NCI-H187 treated with DMSO at 0.1 percent for 48 hours (cell line): Measurements from ENCODE around the gene ASB16.
"Not testable (repeated sequence)": the region's sequence is repeated elsewhere in the genome, so short reads cannot be mapped to it uniquely, and the experiment has no call there.

Source experiments
- DNase-seq: peaks from one replicate; lab custom pipeline; 2025; lab: John Stamatoyannopoulos, UW

ASB16 gene

DNA sequence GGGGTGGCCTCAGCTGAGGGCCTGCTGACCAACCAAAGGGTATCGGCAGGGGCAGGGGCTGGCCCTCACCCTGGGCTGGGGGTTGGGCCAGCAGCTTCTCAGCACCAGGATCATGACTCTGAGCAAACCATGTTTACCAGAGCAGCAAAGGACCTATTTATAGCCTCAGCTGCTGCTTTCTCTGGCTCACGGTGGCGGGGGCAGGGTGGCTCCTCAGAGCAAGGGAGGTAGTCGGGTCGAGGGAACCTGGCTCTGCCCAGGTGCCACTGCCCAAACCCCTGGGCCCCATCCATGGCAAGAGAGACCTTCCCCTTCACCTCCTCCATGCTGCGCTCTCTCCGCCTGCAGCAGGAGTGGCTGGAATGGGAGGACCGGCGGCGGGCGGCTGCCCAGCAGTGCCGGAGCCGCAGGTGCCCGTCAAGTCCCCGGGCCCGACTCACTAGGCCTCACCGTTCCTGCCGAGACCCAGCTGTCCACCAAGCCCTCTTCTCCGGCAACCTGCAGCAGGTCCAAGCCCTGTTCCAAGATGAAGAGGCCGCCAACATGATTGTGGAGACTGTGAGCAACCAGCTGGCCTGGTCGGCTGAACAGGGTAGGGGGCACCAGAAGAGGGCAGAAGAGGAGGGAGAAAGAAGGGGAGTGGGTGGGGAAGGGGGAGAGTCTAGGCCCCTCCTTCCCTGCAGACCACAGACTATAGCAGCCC is at the start of gene ASB16:
ASB16 (plus strand) TSS at position 206 of the 703 bp plus-strand sequence; CDS start at position 292, 86 bp downstream.
- DNase-seq: no peak

DNA sequence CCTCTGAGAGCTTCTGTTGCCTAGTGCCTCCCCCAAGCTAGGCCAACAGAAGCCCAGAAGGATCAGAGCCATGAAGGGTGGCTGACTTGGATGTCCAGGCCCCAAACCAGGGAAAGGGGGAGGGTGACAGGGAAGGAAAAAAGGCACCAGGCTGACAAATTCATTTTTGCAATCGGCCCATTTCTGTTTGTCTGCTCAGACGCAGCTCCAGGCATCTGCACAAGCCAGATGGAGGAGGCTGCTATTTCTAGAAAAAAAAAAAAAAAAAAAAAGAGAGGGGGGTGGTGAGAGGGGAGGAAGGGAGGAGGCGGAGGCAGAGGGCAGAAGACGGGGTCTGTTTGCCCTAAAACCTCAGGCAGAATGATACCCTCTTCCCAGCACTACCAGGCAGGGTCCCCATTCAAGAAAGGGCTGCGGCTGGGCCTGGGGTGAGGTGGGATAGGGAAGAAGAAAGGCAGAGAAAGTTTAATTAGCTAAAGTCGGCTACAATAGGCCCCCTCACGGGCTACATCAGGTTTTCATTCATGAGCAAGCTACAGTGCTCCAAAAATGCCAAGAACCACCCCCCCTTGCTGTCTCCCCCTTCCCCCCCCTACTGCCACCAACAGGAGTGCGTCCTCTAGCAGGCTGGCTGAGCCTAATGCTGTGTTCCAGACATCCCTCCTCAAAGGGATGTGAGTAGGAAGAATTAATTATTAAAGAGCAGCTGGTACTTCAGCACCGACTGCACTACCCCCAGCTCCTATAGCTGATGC is 49.5 kb upstream of the ASB16 start:
- no peak for DNase-seq

- no peak for DNase-seq
Observed at GRCh38 chr17:44121997-44122815, 48.3 kb upstream of the ASB16 start.

DNA sequence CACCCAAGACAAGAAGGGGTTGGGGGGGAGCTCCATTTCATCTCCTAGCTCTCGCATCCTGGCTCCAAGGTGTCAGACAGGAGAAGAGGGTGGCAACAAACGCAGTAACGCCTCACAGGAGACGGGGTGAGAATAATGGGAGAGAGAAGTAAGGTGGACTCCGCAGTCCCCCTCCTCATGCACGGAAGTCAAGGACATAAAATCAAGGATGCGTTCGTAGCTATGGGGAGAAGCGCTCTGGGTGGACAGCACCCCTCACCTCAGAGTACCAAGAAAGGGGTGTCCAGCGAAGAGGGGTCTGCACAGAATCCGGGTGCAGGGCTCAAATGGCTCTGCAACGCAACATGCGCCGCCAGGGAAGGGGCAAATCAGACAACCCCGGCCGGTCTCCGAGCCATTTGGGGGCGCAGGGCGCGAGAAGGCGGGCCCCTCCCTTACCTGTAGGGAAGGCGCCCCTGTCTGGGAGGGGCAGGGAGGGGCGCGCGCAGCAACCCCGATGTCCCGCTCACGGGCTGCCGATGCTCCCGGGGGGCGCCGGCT is 47.6 kb upstream of the ASB16 start:
- DNase-seq: no peak

DNA sequence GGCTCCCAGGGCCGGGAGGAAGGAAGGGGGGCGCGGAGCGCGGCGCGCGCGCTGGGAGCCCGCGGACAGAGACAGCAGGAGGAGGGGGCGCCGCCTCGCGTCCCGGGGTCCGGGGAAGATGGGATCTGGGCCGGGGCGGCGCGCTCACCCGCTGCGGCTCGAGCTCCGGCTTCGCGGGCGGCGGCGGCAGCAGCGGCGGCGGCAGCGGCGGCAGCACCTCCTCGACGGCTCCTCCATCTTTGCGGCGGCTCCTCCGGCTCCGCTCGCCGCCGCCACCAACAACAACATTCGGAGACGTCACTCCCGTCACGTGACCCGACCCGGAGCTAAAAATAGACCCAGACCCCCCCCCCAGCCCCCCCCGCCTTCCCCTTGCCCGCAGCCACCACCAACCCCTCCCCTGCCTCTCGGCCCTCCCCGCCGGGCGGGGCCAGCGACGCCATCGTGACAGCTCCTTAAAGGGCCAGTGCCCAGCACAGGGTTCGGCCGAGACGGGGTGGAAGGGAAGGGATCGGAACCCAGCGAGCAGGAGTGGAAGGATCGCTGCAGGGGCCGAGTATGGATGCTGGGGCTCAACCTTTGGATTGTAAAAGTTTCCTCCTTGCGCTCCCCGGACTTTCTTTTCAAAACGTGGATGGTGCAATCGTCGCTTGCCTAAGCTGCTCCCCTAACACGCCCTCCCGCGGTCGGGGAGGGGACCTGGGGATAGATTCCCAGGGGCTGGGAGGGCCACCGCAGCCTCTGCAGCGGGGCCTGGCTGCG is 47.0 kb upstream of the ASB16 start, which contains the start of gene HDAC5:
HDAC5 (minus strand) TSS at position 286 of the 762 bp plus-strand sequence. CDS start 6,126 bp downstream, outside the sequence.
- peak; percentile 60 for DNase-seq

DNA sequence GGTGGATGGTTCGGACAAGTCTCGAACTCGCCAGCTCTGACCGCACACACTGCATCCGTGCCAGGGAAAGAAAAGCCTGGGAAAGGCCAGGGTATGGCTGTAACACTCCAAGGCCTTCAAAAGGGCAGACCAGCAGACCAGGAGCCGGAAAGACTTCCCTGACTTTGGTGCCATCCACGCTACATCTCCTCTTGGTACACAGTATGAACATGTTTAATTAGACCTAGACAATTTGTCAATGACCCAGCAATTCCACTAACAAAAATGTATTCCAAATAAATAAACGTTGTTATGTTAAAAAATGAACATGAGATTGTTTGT is 46.4 kb upstream of the ASB16 start:
- DNase-seq: no peak

DNA sequence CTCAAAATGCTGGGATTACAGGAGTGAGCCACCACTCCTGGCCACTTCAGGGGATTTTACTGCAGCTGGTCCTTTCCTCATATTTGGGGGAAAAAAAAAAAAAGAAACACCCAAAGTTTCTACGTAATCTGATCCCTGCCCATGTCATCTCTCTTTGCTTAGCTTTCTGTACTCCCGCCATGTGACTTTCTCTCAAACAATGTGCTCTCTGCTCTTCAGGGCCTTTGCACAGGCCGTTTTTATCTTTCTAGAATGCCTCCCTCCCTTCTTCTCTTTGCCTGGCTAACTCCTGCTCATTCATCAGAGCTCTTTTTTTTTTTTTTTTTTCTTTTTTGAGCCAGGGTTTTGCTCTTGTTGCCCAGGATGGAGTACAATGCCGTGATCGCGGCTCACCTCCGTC is 42.1 kb upstream of the ASB16 start:
- DNase-seq: no peak

- no peak for DNase-seq
Observed at GRCh38 chr17:44130693-44131349, 39.7 kb upstream of the ASB16 start.

DNA sequence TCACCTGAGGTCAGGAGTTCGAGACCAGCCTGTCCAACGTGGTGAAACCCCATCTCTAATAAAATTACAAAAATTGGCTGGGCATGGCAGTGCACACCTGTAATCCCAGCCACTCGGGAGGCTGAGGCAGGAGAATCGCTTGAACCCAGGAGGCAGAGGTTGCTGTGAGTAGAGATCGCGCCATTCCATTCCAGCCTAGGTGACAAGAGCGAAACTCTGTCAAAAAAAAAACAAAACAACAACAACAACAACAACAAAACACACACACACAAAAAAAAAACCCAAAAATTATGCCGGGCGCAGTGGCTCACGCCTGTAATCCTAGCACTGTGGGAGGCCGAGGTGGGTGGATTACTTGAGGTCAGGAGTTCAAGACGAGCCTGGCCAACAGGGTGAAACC is 39.1 kb upstream of the ASB16 start:
- DNase-seq: not testable (repeated sequence)

DNA sequence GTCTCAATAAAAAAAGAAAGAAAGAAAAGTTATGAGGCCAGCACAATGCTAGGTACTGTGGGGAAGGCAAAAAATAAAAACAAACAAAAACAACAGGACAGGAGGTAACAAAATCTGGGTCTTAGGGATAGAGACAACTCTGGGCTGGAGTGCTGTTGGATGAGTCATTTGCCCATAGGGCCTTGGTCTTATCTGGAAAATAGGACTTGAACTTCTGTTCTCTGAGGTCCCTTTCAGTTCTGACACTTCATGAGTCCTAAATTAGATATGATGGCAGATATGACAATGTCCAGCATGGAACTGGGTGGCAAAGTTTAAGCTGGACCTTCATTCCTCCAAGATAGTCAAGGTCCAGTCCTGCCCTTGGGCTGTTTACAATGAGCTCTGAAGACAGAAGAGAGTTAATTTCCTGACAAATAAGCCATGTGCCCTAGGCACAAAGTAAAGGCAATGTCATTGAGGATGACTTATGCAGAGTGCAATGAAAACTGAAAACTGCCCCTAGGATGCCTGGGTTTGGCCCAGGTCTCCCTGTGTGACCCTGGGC is 38.2 kb upstream of the ASB16 start:
- no peak for DNase-seq

- DNase-seq: no peak
Observed at GRCh38 chr17:44133918-44134476, 36.5 kb upstream of the ASB16 start.

DNA sequence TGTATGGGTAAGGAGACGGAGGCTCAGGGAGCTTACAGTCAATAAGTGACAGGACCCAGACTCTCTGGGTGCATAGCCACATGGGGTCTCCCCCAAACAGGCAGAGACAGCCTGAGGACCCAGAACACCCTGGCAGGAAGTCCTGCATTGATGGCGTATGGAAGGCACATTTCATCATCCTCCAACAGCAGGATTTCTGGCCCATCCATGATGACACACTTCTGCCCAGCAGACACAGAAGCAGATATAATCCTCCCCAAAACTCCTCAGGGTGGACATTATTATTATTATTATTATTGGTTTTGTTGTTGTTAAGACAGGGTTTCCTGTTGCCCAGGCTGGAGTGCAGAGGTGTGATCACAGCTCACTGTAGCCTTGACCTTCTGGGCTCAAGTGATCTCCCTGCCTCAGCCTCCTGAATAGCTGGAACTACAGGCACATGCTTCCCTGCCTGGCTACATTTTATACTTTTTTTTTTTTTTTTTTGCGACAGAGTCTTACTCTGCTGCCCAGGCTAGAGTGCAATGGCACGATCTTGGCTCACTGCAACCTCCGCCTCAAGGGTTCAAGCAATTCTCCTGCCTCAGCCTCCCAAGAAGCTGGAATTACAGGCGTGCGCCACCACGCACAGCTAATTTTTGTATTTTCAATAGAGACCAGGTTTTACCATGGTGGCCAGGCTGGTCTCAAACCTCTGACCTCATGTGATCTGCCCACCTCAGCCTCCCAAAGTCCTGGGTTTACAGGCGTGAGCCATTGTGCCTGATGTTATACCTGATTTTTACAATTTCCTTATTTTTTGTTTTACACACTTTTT is 35.5 kb upstream of the ASB16 start:
- DNase-seq: no peak

DNA sequence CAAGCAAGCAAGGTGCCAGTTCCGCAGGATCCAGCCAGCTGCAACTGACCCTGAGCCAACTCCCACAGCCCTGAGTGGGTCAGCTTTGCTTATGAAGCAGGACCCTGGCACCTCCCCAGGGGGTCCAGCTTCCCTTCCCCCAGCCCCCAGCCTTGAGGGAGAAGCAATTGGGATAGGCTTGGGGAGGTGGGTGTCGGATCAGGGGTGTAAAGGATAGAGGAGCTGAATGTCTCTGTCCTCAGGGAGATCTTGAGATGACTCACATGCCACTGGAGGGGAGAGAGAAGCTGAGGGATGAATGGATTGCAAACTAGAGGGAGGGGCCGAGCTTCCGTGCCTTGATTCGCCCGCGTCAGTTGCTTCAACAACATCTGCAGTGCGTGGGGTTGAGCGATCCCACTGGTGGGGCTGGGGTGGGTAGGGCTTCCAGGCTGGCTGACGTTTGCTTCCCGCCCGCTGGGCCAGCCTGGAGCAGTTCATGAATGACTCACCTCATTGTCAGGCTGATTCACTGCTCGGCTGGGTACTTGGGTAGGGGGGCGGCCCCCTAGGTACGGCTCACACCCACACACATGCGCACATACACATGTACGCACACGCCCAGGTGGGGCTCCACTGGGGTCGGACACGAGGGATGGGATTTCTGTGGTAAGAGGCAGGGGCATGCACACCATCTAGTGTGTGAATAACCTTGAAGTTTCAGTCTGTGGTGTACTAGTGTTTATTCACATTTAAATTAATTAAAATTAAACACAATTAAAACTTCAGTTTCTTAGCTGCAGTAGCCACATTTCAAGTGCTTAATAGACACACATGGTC is 32.4 kb upstream of the ASB16 start:
- DNase-seq: no peak

- not testable (repeated sequence) for DNase-seq
Observed at GRCh38 chr17:44143921-44144320, 26.6 kb upstream of the ASB16 start.

DNA sequence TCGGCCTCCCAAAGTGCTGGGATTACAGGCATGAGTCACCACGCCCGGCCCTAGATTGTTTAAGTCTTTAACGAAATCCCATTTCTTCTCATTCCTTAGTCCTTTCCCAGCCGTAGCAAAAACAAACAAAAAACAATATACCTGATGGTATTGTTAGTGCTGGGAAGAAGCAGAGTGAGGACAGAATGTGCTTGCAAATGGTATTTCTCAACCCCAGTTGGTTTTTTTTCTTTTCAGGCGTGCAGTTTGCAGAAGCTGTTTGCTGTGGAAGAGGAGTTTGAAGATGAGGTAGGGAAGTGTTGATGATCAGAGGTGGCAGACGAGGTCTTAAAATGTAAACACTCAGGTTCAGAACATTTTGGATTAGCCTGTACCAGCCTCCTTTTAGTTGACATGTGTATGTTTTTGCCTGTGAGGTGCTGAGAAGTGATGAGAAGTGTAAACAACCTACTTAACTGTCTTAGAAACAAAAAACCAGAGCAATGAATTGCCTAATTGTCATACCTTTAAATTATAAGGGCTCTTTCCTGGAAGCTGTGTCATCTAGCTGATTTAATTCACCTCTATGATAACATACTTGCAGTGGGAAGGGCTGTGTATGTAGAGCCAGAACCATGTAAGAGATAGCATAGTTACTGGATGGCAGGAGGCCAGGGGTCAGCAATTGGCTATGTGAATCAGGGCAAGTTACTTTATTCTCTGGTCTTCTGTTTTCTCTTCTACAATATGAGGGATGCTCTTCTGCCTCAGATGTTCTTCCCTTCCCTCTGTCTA is 25.4 kb upstream of the ASB16 start:
- no peak for DNase-seq

GRCh38 chr17:44146375-44147346 is 23.8 kb upstream of the ASB16 start:
- DNase-seq: no peak

DNA sequence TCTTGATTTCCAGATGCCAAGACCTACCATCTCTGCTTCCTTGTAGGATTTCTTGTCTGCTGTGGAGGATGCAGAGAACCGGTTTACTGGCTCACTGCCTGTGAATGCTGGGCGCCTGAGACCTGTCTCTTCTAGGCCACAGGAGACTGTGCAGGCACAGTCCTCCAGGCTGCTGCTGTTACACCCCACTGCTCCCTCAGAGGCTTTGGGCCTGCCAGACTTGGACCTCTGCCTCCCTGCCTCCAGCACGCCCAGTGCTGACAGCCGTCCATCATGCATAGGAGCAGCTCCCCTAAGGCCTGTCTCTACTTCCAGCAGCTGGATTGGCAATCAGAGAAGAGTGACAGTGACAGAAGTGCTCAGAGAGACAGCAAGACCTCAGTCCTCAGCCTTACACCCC is 22.7 kb upstream of the ASB16 start:
- no peak for DNase-seq
